ENCODE results near the gene STON2.
"Not testable (repeated sequence)": the region's sequence is repeated elsewhere in the genome, so short reads cannot be mapped to it uniquely, and the experiment has no call there.

STON2 gene

GRCh38 chr14:81400202-81400678, at the start of gene STON2:
Gene STON2 (minus strand): TSS chr14:81400324. CDS start chr14:81398382, 1,942 bp downstream.
- peak; percentile 66 for DNase-seq (ENCODE audit: low read depth)

- DNase-seq (ENCODE audit: low read depth), result no peak
Observed at GRCh38 chr14:81449576-81449975, 49.5 kb upstream of the STON2 start.

- no peak for DNase-seq (ENCODE audit: low read depth)
Observed at GRCh38 chr14:81449114-81449513, 49.0 kb upstream of the STON2 start.

GRCh38 chr14:81447021-81447764, 47.1 kb upstream of the STON2 start:
- no peak for DNase-seq (ENCODE audit: low read depth)

GRCh38 chr14:81446279-81447007, 46.3 kb upstream of the STON2 start:
- DNase-seq (ENCODE audit: low read depth), result no peak

- DNase-seq (ENCODE audit: low read depth), result no peak
Observed at GRCh38 chr14:81441626-81442134, 41.6 kb upstream of the STON2 start.

- DNase-seq (ENCODE audit: low read depth), result no peak
Observed at GRCh38 chr14:81440041-81440440, 39.9 kb upstream of the STON2 start.

- no peak for DNase-seq (ENCODE audit: low read depth)
Observed at GRCh38 chr14:81437244-81437643, 37.1 kb upstream of the STON2 start.

GRCh38 chr14:81436296-81437138, 36.4 kb upstream of the STON2 start:
- no peak for DNase-seq (ENCODE audit: low read depth)

- no peak for DNase-seq (ENCODE audit: low read depth)
Observed at GRCh38 chr14:81435391-81436295, 35.5 kb upstream of the STON2 start.

- no peak for DNase-seq (ENCODE audit: low read depth)
Observed at GRCh38 chr14:81435048-81435390, 34.9 kb upstream of the STON2 start.

GRCh38 chr14:81434230-81434629, 34.1 kb upstream of the STON2 start:
- no peak for DNase-seq (ENCODE audit: low read depth)

GRCh38 chr14:81433378-81433777, 33.3 kb upstream of the STON2 start:
- no peak for DNase-seq (ENCODE audit: low read depth)

- DNase-seq (ENCODE audit: low read depth), result no peak
Observed at GRCh38 chr14:81432219-81432661, 32.1 kb upstream of the STON2 start.

GRCh38 chr14:81430235-81430634, 30.1 kb upstream of the STON2 start:
- no peak for DNase-seq (ENCODE audit: low read depth)

- DNase-seq (ENCODE audit: low read depth), result not testable (repeated sequence)
Observed at GRCh38 chr14:81429749-81430148, 29.6 kb upstream of the STON2 start.

- no peak for DNase-seq (ENCODE audit: low read depth)
Observed at GRCh38 chr14:81429028-81429427, 28.9 kb upstream of the STON2 start.

- no peak for DNase-seq (ENCODE audit: low read depth)
Observed at GRCh38 chr14:81427348-81428058, 27.4 kb upstream of the STON2 start.

- no peak for DNase-seq (ENCODE audit: low read depth)
Observed at GRCh38 chr14:81423504-81423903, 23.4 kb upstream of the STON2 start.

GRCh38 chr14:81418057-81418790, 18.1 kb upstream of the STON2 start:
- DNase-seq (ENCODE audit: low read depth), result no peak
